Neural progenitor cell (in vitro differentiated cells): Measurements from ENCODE around the gene STK26. TPM values are rescaled to one million over a fixed set of nuclear protein-coding genes. Genes with fewer than 3 reads are reported as not detected.
"Not testable (repeated sequence)": the region's sequence is repeated elsewhere in the genome, so short reads cannot be mapped to it uniquely, and the experiment has no call there.

ENCODE experiments used
- DNase-seq: peaks from one replicate; pipeline ENCODE4 v3.0.0-alpha.2; 2016; ENCODE audit warnings: low spot score
- H2AFZ ChIP-seq: fragments of 200-600 bp; sonication (generic); replicated peaks from 2 replicates; pipeline ENCODE4 v1.6.1; 2016; ENCODE audit warnings: antibody characterized with exemption
- H3F3A ChIP-seq: fragments of 200-600 bp; sonication (generic); 2 replicates; pipeline ENCODE4 v1.6.1; 2016; ENCODE audit warnings: antibody characterized with exemption, low read depth
- H3K27ac ChIP-seq: fragments of 200-600 bp; sonication (generic); 2 replicates; pipeline ENCODE4 v1.5.1; 2016; ENCODE audit warnings: mild to moderate bottlenecking
- H3K27me3 ChIP-seq: fragments of 200-600 bp; sonication (generic); 2 replicates; pipeline ENCODE4 v1.6.1; 2016; ENCODE audit warnings: mild to moderate bottlenecking, moderate library complexity
- H3K36me3 ChIP-seq: fragments of 200-600 bp; sonication (generic); 2 replicates; pipeline ENCODE4 v1.5.1; 2016
- H3K4me1 ChIP-seq: fragments of 200-600 bp; sonication (generic); 2 replicates; pipeline ENCODE4 v1.6.1; 2016; ENCODE audit warnings: mixed run types
- H3K4me2 ChIP-seq: fragments of 200-600 bp; sonication (generic); 2 replicates; pipeline ENCODE4 v1.6.1; 2016
- H3K4me3 ChIP-seq: fragments of 200-600 bp; sonication (generic); 2 replicates; pipeline ENCODE4 v1.5.1; 2016
- H3K79me2 ChIP-seq: fragments of 200-600 bp; sonication (generic); 2 replicates; pipeline ENCODE4 v1.6.1; 2016; ENCODE audit warnings: low read depth
- H3K9ac ChIP-seq: fragments of 200-600 bp; sonication (generic); 2 replicates; pipeline ENCODE4 v1.6.1; 2016
- H3K9me3 ChIP-seq: fragments of 200-600 bp; sonication (generic); 2 replicates; pipeline ENCODE4 v1.5.1; 2016; ENCODE audit warnings: low read depth
- H4K20me1 ChIP-seq: fragments of 200-600 bp; sonication (generic); 2 replicates; pipeline ENCODE4 v1.6.1; 2016; ENCODE audit warnings: low read depth
- H3K27ac Mint-ChIP-seq: 3 replicates; pipeline ENCODE4 v1.8.0; 2021; ENCODE audit warnings: mixed read lengths
- H3K27me3 Mint-ChIP-seq: 2 replicates; pipeline ENCODE4 v1.8.0; 2022; ENCODE audit warnings: low read depth, mild to moderate bottlenecking, inconsistent platforms, moderate library complexity, mixed read lengths; ENCODE audit not compliant: insufficient read depth
- H3K36me3 Mint-ChIP-seq: 3 replicates; pipeline ENCODE4 v1.8.0; 2021; ENCODE audit warnings: mixed read lengths
- H3K4me1 Mint-ChIP-seq: 3 replicates; pipeline ENCODE4 v1.8.0; 2021; ENCODE audit warnings: mixed read lengths
- H3K4me3 Mint-ChIP-seq: 3 replicates; pipeline ENCODE4 v1.8.0; 2021; ENCODE audit warnings: mild to moderate bottlenecking, moderate library complexity, mixed read lengths
- H3K9me3 Mint-ChIP-seq: 3 replicates; pipeline ENCODE4 v1.8.0; 2020; ENCODE audit warnings: mixed read lengths
- CTCF ChIP-seq: fragments of 200-600 bp; sonication (generic); IDR thresholded peaks from 2 replicates; pipeline ENCODE4 v1.5.1; 2017; ENCODE audit warnings: antibody characterized with exemption, mild to moderate bottlenecking
- EZH2 ChIP-seq: fragments of 200-600 bp; sonication (generic); IDR thresholded peaks from 2 replicates; pipeline ENCODE4 v1.6.1; 2017; ENCODE audit warnings: antibody characterized with exemption, mild to moderate bottlenecking, moderate library complexity
- EZH2phosphoT487 ChIP-seq: fragments of 200-600 bp; sonication (generic); IDR thresholded peaks from 2 replicates; pipeline ENCODE4 v1.6.1; 2017; ENCODE audit warnings: antibody characterized with exemption
- total RNA-seq: library from RNA; depleted of rRNA; stranded (reverse); fragments of >200 nt; gene quantifications from 2 replicates; pipeline ENCODE4 v1.2.3, GENCODE V29; 2015; ENCODE audit warnings: low replicate concordance

STK26 gene
- total RNA-seq, 1 donor from 2014 or later: 182 TPM

- H3K9ac ChIP-seq: no peak overlapping the region
- DNase-seq: no peak
- peaks cover 10% of the 10 kb centered on the region for H3K36me3 Mint-ChIP-seq
Measured at GRCh38 chrX:132046533-132046932, 23.4 kb downstream of the STK26 start.

GRCh38 chrX:132051778-132052177, 28.7 kb downstream of the STK26 start:
- not testable (repeated sequence) for H2AFZ ChIP-seq, H4K20me1 ChIP-seq, H3K27me3 ChIP-seq, H3K4me2 ChIP-seq, H3K27me3 Mint-ChIP-seq, H3K4me1 ChIP-seq, H3K4me3 Mint-ChIP-seq, H3K27ac Mint-ChIP-seq, H3K4me1 Mint-ChIP-seq, H3F3A ChIP-seq, H3K36me3 ChIP-seq, H3K9me3 ChIP-seq, H3K27ac ChIP-seq, DNase-seq, H3K9ac ChIP-seq, H3K4me3 ChIP-seq, H3K9me3 Mint-ChIP-seq
- H3K36me3 Mint-ChIP-seq: peaks cover 24% of the 10 kb centered on the region
- peaks cover 56% of the 10 kb centered on the region for H3K79me2 ChIP-seq

More at GRCh38 chrX:132046533-132046932, 23.4 kb downstream of the STK26 start:
- no peak overlapping the region for H3K4me2 ChIP-seq
- no peak overlapping the region for H2AFZ ChIP-seq
- H3K9me3 ChIP-seq: no peaks in the 10 kb centered on the region
- H4K20me1 ChIP-seq: peaks cover 17% of the 10 kb centered on the region
- no peak overlapping the region for H3K27ac Mint-ChIP-seq
- H3K4me3 ChIP-seq: no peak overlapping the region
- TF ChIP-seq CTCF (no peak), EZH2phosphoT487 (no peak), EZH2 (no peak)
- no peaks in the 10 kb centered on the region for H3K27me3 Mint-ChIP-seq
- no peak overlapping the region for H3K27ac ChIP-seq
- H3K4me1 ChIP-seq: peaks cover 10% of the 10 kb centered on the region
- H3F3A ChIP-seq: no peaks in the 10 kb centered on the region
- H3K4me1 Mint-ChIP-seq: peaks cover 20% of the 10 kb centered on the region
- H3K79me2 ChIP-seq: peaks cover 81% of the 10 kb centered on the region
- H3K9me3 Mint-ChIP-seq: no peaks in the 10 kb centered on the region
- H3K4me3 Mint-ChIP-seq: no peak overlapping the region
- H3K36me3 ChIP-seq: no peaks in the 10 kb centered on the region
- H3K27me3 ChIP-seq: no peaks in the 10 kb centered on the region

GRCh38 chrX:132058050-132058449, 34.9 kb downstream of the STK26 start:
- Mint-ChIP-seq H3K4me1 (no peaks in the 10 kb centered on the region), H3K27me3 (no peaks in the 10 kb centered on the region), H3K36me3 (peaks cover 14% of the 10 kb centered on the region), H3K27ac (no peak overlapping the region), H3K4me3 (no peak overlapping the region), H3K9me3 (no peaks in the 10 kb centered on the region)
- TF ChIP-seq EZH2phosphoT487 (no peak), CTCF (no peak), EZH2 (no peak)
- Histone ChIP-seq H3K4me1 (no peaks in the 10 kb centered on the region), H3K4me2 (no peak overlapping the region), H3K9ac (no peak overlapping the region), H3K36me3 (no peaks in the 10 kb centered on the region), H2AFZ (no peak overlapping the region), H3K79me2 (peaks cover 7% of the 10 kb centered on the region), H3K27me3 (no peaks in the 10 kb centered on the region), H3K9me3 (peaks cover 6% of the 10 kb centered on the region), H3F3A (no peaks in the 10 kb centered on the region), H3K27ac (no peak overlapping the region), H4K20me1 (no peaks in the 10 kb centered on the region), H3K4me3 (no peak overlapping the region)
- no peak for DNase-seq

- Mint-ChIP-seq H3K27me3 (no peaks in the 10 kb centered on the region), H3K36me3 (peaks cover 14% of the 10 kb centered on the region), H3K4me3 (no peak overlapping the region), H3K9me3 (no peaks in the 10 kb centered on the region), H3K27ac (no peak overlapping the region), H3K4me1 (no peaks in the 10 kb centered on the region)
- Histone ChIP-seq H3K9me3 (peaks cover 6% of the 10 kb centered on the region), H3K27ac (no peak overlapping the region), H3K27me3 (no peaks in the 10 kb centered on the region), H3K9ac (no peak overlapping the region), H4K20me1 (no peaks in the 10 kb centered on the region), H3F3A (no peaks in the 10 kb centered on the region), H3K4me3 (no peak overlapping the region), H3K4me2 (no peak overlapping the region), H2AFZ (no peak overlapping the region), H3K36me3 (no peaks in the 10 kb centered on the region), H3K79me2 (no peaks in the 10 kb centered on the region), H3K4me1 (no peaks in the 10 kb centered on the region)
- DNase-seq: no peak
- TF ChIP-seq CTCF: no peak
- no peak for TF ChIP-seq EZH2phosphoT487
- no peak for TF ChIP-seq EZH2
Measured at GRCh38 chrX:132058975-132059374, 35.9 kb downstream of the STK26 start.
